ENCODE data around the gene LYPD3. TPM values are rescaled to one million over a fixed set of nuclear protein-coding genes. Genes with fewer than 3 reads are reported as not detected.
"Not testable (repeated sequence)": the region's sequence is repeated elsewhere in the genome, so short reads cannot be mapped to it uniquely, and the experiment has no call there.

Gene LYPD3
- total RNA-seq, 3 donors from 2014 or later, result 1.5 to 3.1 (median 2.2) TPM

DNA sequence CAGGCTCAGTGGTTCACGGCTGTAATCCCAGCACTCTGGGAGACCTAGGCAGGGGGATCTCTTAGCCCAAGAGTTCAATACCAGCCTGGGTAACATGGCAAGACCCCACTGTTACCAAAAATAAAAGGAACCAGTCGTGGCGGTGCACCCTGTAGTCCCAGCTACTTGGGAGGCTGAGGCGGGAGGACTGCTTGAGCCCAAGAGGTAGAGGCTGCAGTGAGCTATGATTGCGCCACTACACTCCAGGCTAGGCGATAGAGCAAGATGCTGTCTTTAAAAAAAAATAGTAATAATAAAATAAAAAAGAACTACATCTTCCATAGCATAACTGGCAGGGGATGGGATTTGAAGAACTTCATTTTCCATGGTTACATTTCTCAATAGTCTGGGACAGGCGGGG, 3.0 kb downstream of the LYPD3 start:
- Mint-ChIP-seq H3K9me3 (no peaks in the 10 kb centered on the region), H3K4me1 (ENCODE audit: low read depth) (peaks cover 31% of the 10 kb centered on the region), H3K4me3 (peak overlapping the region; percentile 91), H3K36me3 (ENCODE audit: insufficient read depth) (no peaks in the 10 kb centered on the region), H3K27me3 (ENCODE audit: low read depth) (no peaks in the 10 kb centered on the region)
- ATAC-seq (no peak), DNase-seq (no peak)

DNA sequence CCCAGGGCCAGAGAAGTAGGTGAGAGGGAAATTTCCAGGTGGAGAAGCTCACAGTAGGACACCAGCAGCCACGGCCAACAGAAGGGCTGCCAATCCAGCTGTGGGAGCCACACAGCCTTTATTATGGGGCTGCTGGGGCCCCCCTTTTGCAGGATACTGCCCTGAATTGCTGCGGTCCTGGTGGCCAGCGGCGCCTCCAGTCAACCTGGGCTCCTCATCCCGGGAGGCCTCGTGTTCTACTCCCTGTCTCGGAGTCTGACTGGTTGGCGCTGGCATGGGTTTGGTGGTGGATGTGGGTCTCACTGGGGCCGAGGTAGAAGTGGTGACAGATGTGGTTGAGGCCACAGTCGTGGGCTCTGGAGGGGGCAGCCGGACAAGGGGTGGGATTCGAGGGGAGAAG, 4.1 kb downstream of the LYPD3 start:
- DNase-seq (no peak), ATAC-seq (no peak)
- Mint-ChIP-seq H3K9me3 (no peaks in the 10 kb centered on the region), H3K36me3 (ENCODE audit: insufficient read depth) (no peaks in the 10 kb centered on the region), H3K27me3 (ENCODE audit: low read depth) (no peaks in the 10 kb centered on the region), H3K4me1 (ENCODE audit: low read depth) (peaks cover 28% of the 10 kb centered on the region), H3K4me3 (no peak overlapping the region)

DNA sequence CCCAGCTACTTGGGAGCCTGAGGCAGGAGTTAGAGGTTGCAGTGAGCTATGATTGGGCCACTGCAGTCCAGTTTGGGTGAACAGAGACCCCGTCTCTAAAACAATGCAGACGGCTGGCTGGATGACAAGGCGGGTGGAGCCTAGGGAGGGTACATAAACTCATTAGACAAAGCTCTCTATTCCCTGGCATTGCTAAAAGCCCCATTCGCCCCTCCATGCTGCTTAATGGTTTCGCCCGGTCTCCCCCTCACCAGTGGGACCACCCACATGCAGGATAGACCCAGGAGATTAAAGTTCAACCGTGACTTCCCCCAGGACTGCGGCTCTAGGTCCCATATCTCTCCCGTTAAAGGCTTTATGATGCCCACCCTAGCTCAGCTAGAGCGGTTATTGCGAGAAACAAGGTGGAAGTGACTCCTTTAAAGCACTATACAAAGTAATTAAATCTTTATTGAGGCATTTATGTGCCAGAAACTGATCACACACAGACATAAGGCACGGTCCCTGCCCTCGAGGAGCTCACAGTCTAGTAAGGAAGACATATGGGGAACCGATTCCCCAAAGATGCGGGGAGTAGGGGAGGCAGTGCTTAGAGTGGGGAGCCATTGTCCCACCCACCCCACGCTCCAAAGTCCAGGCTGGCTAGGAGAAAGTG, 4.9 kb downstream of the LYPD3 start:
- Mint-ChIP-seq H3K4me3 (no peak overlapping the region), H3K9me3 (no peaks in the 10 kb centered on the region), H3K4me1 (ENCODE audit: low read depth) (peaks cover 22% of the 10 kb centered on the region), H3K27me3 (ENCODE audit: low read depth) (no peaks in the 10 kb centered on the region), H3K36me3 (ENCODE audit: insufficient read depth) (no peaks in the 10 kb centered on the region)
- DNase-seq (no peak), ATAC-seq (no peak)

DNA sequence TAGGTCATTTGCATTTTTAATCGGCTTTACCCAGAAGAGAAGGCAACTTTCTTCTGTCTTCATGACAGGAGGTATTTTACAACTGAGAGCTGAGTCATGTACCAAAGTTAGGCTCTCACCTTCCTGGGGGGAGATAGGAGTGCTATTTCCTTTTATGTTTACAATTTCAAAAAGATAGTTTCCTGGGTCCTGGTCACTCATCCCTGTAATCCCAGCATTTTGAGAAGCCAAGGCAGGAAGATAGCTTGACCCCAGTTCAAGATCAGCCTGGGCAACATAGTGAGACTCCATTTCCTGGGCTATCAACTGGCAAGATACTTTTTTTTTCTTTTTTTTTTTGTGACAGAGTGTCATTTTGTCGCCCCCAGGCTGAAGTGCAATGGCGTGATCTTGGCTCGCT, 7.6 kb downstream of the LYPD3 start:
- Mint-ChIP-seq H3K4me3 (no peak overlapping the region), H3K27me3 (ENCODE audit: low read depth) (no peaks in the 10 kb centered on the region), H3K9me3 (no peaks in the 10 kb centered on the region), H3K4me1 (ENCODE audit: low read depth) (peaks cover 13% of the 10 kb centered on the region), H3K36me3 (ENCODE audit: insufficient read depth) (no peaks in the 10 kb centered on the region)
- no peak for ATAC-seq
- no peak for DNase-seq

DNA sequence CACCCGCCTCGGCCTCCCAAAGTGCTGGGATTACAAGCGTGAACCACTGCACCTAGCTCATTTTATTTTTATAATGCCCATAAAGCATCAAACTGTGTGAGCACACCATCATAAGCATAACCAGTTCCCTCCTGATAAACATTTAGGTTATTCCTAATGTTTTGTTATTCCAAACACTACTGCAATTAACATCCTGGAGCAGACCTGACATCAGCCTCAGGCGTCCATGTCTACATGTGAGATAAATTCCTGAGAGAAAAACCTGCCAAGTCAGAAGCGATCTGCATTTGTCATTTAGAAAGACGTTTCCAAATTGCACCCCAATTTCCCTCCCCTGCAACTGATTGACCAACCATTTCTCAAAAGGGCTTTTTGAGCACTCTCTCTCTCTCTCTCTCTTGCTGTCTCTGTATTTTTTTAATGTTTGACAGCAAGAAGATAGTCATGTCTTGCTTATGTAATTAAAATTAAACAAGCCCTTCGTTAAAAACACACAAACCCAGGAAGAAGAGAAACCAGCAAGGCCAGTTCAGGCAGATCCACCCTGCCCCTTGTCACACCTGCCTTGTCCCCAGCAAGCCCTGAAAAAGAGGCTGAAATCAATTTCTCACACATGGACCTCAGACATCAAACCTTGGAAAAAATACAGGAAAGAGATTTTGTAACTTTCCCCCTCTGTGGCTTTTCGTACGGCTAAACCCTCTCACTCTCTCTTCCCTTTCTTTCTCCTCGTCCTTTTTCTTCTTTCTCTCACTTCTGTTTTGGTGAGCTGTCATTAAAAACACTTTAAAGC, 9.9 kb downstream of the LYPD3 start:
- DNase-seq (no peak), ATAC-seq (no peak)
- Mint-ChIP-seq H3K4me3 (no peak overlapping the region), H3K9me3 (no peaks in the 10 kb centered on the region), H3K36me3 (ENCODE audit: insufficient read depth) (peaks cover 2% of the 10 kb centered on the region), H3K4me1 (ENCODE audit: low read depth) (peaks cover 5% of the 10 kb centered on the region), H3K27me3 (ENCODE audit: low read depth) (no peaks in the 10 kb centered on the region)

DNA sequence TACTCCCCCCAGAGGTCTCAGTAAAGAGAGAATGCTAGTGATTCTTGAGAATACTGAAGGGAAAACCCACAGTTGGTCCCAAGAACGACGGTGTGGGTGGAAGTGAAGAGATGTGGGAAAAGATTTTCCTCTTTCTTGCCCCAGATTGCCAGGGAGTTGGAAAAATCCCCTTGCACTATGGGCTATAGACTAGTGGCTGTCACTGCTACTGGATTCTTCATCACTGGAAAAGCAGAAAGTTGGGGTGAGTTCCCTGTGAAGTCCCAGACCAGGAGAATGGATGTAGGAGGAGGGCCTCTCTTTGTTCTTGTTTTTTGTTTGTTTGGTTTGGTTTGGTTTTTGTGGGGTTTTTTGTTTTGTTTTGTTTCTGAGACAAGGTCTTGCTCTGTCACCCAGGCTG, 11.4 kb downstream of the LYPD3 start:
- no peaks in the 10 kb centered on the region for H3K27me3 Mint-ChIP-seq (ENCODE audit: low read depth)
- ATAC-seq, result no peak
- H3K4me1 Mint-ChIP-seq (ENCODE audit: low read depth), result peaks cover 7% of the 10 kb centered on the region
- H3K9me3 Mint-ChIP-seq, result no peaks in the 10 kb centered on the region
- DNase-seq, result no peak
- H3K4me3 Mint-ChIP-seq, result no peak overlapping the region
- H3K36me3 Mint-ChIP-seq (ENCODE audit: insufficient read depth), result peaks cover 2% of the 10 kb centered on the region

DNA sequence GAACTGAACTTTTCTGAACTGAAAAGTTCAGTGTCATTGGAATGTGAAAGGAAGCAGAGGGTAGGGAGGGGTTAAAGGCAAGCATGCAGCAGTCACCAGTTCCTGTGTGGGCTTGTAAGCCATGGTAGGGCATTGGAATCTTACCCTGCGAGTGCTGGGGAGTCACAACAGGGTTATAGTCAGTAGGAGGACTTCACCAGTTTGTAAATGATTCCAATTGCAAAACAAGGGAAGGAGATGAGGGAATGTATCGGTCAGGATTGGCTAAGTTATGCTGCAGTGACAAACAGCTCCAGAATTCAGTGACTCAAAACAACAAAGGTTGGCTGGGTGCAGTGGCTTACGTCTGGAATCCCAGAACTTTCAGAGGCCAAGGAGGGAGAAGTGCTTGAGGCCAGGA, 12.8 kb downstream of the LYPD3 start:
- Mint-ChIP-seq H3K36me3 (ENCODE audit: insufficient read depth) (peaks cover 2% of the 10 kb centered on the region), H3K4me3 (no peak overlapping the region), H3K9me3 (no peaks in the 10 kb centered on the region), H3K27me3 (ENCODE audit: low read depth) (no peaks in the 10 kb centered on the region), H3K4me1 (ENCODE audit: low read depth) (peaks cover 7% of the 10 kb centered on the region)
- DNase-seq (no peak), ATAC-seq (no peak)

DNA sequence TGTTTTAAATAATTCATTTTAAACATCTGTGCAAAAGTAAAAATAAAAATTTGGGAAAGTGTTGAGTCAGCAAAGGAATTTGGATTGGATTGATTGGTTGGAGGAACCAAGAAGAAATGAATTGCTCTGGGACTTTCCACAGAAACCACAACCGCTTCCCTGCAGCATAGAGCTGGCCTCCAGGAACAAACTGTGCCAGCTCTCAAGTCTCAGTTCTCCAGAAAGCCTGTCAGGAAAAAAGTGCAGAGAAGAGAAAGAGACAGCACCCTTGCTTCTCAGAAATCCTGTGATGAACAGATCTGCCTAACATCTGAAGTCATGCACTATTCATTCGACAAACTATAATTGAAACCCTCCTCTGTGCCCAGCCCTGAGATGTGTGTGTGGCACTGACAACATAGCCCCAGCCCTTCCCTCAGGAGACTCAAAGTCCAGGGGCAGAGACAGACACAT, 14.8 kb downstream of the LYPD3 start:
- Mint-ChIP-seq H3K4me3 (no peak overlapping the region), H3K4me1 (ENCODE audit: low read depth) (peaks cover 15% of the 10 kb centered on the region)

DNA sequence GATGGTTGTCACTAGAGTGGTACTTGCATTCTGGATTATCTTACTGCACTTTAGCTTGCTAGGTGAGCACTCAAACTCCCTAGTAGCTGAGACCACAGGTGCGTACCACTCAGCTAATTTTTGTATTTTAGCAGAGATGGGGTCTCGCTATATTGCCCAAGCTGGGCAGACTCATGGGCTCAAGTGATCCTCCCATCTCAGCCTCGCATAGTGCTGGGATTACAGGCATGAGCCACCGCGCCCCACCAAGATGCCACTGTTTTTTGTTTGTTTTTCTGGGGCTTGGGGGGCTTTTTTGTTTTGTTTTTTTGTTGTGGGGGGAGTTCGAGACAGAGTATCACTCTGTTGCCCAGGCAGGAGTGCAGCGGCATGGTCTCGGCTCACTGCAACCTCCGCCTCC, 17.8 kb downstream of the LYPD3 start:
- Mint-ChIP-seq H3K36me3 (ENCODE audit: insufficient read depth) (peaks cover 2% of the 10 kb centered on the region), H3K9me3 (no peaks in the 10 kb centered on the region), H3K4me1 (ENCODE audit: low read depth) (peaks cover 19% of the 10 kb centered on the region), H3K27me3 (ENCODE audit: low read depth) (no peaks in the 10 kb centered on the region), H3K4me3 (no peak overlapping the region)
- ATAC-seq (no peak), DNase-seq (no peak)

More for the DNA sequence above, 14.8 kb downstream of the LYPD3 start:
- Mint-ChIP-seq H3K9me3 (no peaks in the 10 kb centered on the region), H3K27me3 (ENCODE audit: low read depth) (no peaks in the 10 kb centered on the region), H3K36me3 (ENCODE audit: insufficient read depth) (peaks cover 2% of the 10 kb centered on the region)
- ATAC-seq (peak in 1 of 2 donors; percentile 41), DNase-seq (no peak)

DNA sequence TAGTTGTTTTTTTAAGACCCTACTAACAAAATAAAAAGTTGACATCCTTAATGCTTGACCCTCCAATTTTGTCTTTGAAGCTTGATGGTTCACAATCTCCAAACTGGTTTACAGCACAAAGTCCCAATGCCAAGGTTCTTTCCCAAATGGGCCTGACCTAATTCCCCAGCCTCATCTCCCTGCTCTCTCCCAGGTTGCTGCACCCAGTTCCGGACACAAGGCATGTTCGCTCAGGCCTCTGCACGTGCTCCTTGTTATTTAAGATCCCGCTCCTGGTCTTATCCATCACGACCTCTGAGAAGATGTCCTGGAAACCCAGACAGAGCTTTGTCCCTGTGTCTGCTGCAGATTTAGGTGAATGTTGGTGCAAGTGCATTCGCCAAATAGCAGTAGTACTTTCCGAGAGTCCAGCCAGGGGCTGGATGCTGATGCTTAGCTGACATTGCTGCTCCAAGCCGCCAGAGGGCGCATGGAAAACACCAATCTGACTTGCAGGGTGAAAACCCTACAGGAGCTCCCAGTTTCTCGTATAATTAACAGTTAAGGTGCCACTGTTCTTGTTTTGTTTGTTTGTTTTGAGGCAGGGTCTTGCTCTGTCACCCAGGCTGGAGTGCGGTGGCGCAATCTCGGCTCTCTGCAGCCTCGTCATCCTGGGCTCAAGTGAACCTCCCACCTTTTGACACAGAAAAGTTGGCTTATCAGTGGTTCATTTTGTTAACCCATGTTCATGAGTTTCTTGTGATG, 18.5 kb downstream of the LYPD3 start:
- DNase-seq (peak; percentile 80), ATAC-seq (peak; percentile 86 to 87)
- Mint-ChIP-seq H3K4me1 (ENCODE audit: low read depth) (peaks cover 19% of the 10 kb centered on the region), H3K27me3 (ENCODE audit: low read depth) (no peaks in the 10 kb centered on the region), H3K36me3 (ENCODE audit: insufficient read depth) (peaks cover 2% of the 10 kb centered on the region), H3K4me3 (no peak overlapping the region), H3K9me3 (no peaks in the 10 kb centered on the region)

DNA sequence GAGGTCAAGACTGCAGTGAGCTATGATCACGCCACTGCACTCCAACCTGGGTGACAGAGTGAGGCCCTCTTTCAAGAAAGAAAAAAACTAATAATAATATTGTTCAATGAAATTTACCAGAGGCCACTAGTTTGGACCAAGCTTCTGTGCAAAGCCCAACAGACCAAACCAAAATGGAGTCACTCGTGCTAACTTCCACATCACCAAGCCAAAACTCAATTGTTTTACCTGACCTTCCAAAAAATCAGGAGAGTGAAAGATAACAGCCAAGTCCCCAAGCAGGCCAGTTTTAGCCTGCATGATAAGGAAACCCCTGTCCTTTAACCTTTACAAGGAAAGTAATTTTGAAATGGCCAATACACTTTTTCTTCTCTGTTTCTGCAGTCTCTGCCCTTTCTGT, 20.0 kb downstream of the LYPD3 start:
- no peak for ATAC-seq
- Mint-ChIP-seq H3K4me1 (ENCODE audit: low read depth) (peaks cover 17% of the 10 kb centered on the region), H3K27me3 (ENCODE audit: low read depth) (no peaks in the 10 kb centered on the region)

DNA sequence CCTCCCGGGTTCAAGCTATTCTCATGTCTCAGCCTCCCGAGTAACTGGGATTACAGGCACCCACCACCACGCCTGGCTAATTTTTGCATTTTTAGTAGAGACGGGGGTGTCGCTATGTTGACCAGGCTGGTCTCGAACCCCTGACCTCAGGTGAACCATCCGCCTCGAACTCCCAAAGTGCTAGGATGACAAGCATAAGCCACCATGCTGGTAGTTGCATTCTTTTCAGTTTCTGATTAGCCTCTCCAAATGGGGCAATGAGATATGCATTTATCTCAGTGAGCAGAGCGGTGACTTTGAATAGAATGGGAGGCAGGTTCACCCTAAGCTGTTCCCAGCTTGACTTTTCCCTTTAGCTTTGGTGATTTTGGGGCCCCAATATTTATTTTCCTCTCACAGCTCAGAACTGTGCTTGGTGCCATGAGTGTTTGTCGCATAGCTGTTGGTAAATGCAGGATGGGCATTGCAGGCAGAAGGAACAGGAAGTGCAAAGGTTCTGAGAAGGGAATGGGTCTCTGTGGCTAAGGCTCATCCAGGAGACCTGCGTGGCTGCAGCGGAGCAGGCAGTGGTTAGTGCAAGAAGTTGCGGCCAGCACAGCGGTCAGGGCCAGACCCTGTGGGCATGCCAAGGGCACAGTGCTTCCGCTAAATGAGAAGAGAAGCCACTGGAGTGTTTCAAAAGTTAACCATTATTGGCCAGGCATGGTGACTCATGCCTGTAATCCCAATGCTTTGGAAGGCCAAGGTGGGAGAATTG, 20.7 kb downstream of the LYPD3 start:
- no peak overlapping the region for H3K4me3 Mint-ChIP-seq
- H3K9me3 Mint-ChIP-seq, result no peaks in the 10 kb centered on the region
- H3K27me3 Mint-ChIP-seq (ENCODE audit: low read depth), result no peaks in the 10 kb centered on the region
- no peaks in the 10 kb centered on the region for H3K36me3 Mint-ChIP-seq (ENCODE audit: insufficient read depth)
- peaks cover 21% of the 10 kb centered on the region for H3K4me1 Mint-ChIP-seq (ENCODE audit: low read depth)
- ATAC-seq, result no peak
- DNase-seq, result no peak

More for the DNA sequence above, 20.0 kb downstream of the LYPD3 start:
- DNase-seq, result no peak
- H3K36me3 Mint-ChIP-seq (ENCODE audit: insufficient read depth), result no peaks in the 10 kb centered on the region
- H3K9me3 Mint-ChIP-seq, result no peaks in the 10 kb centered on the region
- H3K4me3 Mint-ChIP-seq, result no peak overlapping the region

DNA sequence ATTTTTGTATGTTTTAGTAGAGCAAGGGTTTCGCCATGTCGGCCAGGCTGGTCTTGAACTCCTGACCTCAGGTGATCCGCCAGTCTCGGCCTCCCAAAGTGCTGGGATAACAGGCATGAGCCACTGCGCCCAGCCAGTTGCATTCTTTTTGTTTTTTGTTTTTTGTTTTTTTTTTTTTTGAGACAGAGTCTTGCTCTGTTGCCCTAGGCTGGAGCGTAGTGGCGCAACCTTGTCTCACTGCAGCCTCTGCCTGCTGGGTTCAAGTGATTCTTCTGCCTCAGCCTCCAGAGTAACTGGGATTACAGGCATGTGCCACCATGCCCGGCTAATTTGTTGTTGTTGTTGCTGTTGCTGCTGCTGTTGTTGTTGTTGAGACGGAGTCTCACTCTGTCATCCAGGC, 21.3 kb downstream of the LYPD3 start:
- not testable (repeated sequence) for DNase-seq; H3K4me3 Mint-ChIP-seq; H3K36me3 Mint-ChIP-seq (ENCODE audit: insufficient read depth); H3K27me3 Mint-ChIP-seq (ENCODE audit: low read depth); ATAC-seq; H3K9me3 Mint-ChIP-seq
- H3K4me1 Mint-ChIP-seq (ENCODE audit: low read depth), result peaks cover 25% of the 10 kb centered on the region

DNA sequence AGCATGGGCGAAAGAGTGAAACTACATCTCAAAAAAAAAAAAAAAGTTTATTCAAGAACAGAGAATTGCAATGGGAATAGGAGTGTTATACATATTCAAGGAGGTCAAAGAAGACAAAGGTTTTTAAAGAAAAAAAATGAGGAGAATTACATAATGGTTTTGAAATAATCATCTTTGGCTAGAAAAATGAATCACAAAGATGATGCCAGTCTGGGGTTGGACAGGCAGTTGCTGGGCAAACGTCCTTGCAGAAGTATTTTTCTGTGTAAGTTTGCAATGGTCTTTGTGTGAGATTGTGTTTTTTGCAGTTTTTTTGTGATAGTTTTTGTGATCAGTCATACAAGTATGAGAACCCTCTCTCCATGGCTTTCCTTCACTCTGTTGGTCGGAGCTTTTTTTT, 23.7 kb downstream of the LYPD3 start:
- DNase-seq (no peak), ATAC-seq (no peak)
- no peaks in the 10 kb centered on the region for H3K36me3 Mint-ChIP-seq (ENCODE audit: insufficient read depth)
- H3K9me3 Mint-ChIP-seq, result no peaks in the 10 kb centered on the region
- peaks cover 42% of the 10 kb centered on the region for H3K4me1 Mint-ChIP-seq (ENCODE audit: low read depth)
- no peaks in the 10 kb centered on the region for H3K27me3 Mint-ChIP-seq (ENCODE audit: low read depth)
- H3K4me3 Mint-ChIP-seq, result no peak overlapping the region

Measured in activated T-cell treated with anti-CD3 and anti-CD28 coated beads, Interleukin-2, amount 50 U/mL, for 4 hours (primary cell).